LHCN-M2 (cell line): ENCODE results near the gene NFIC. TPM values are rescaled to one million over a fixed set of nuclear protein-coding genes. Genes with fewer than 3 reads are reported as not detected.
"Not testable (repeated sequence)": the region's sequence is repeated elsewhere in the genome, so short reads cannot be mapped to it uniquely, and the experiment has no call there.

Experiments
- DNase-seq: peaks from one replicate; pipeline ENCODE4 v3.0.0-alpha.2; 2012; ENCODE audit warnings: low read depth
- total RNA-seq: library from RNA; depleted of rRNA; stranded (reverse); fragments of >200 nt; gene quantifications from 2 replicates; pipeline ENCODE4 v1.2.3, GENCODE V29; 2014

The NFIC gene
- total RNA-seq, 1 experiment from 2014 or later: 61.3 TPM

DNA sequence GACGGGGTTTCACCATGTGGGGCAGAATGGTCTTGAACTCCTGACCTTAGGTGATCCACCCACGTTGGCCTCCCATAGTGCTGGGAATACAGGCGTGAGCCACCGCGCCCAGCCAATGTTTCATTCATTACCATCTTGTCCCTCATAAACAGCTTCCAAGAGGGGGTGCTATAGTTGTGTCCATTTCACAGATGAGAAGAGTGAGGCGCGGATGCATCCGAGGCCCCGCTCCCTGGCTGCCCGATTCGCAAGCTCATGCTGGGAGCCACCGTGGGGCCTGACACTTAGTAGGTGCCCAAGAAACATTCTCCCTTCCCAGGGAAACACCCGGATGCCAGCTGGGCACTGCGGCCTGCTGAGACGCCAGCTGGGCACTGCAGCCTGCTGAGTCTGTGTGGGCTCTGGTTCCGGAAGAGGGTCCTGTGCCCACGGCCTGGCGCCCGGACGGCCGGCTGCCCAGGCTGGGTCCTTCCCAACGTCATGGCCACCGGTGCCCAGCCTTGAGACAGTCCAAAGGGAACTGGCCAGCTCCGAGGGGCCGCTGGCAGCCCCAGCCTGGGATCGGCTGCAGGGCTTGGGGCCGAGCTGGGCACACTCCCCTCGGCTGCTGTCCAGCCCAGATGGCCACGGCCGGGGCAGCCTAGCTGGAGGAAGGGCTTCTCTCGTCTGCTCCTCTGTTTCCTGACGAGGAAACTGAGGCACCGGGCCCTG lies 54.7 kb downstream of the NFIC start:
- no peak for DNase-seq

DNA sequence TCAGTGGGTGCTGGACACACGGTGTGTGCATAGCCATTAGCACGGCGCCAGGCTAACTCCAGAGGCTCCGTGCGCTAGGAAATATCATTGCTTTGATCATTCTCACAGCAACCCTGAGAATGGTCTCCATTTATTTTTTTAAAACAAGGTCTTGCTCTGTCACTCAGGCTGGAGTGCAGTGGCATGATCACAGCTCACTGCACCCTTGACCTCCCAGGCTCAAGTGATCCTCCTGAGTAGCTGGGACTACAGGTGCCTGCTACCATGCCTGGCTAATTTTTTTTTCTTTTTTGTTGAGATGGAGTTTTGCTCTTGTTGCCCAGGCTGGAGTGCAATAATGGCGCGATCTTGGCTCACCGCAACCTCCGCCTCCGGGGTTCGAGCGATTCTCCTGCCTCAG lies 55.3 kb downstream of the NFIC start:
- not testable (repeated sequence) for DNase-seq

DNA sequence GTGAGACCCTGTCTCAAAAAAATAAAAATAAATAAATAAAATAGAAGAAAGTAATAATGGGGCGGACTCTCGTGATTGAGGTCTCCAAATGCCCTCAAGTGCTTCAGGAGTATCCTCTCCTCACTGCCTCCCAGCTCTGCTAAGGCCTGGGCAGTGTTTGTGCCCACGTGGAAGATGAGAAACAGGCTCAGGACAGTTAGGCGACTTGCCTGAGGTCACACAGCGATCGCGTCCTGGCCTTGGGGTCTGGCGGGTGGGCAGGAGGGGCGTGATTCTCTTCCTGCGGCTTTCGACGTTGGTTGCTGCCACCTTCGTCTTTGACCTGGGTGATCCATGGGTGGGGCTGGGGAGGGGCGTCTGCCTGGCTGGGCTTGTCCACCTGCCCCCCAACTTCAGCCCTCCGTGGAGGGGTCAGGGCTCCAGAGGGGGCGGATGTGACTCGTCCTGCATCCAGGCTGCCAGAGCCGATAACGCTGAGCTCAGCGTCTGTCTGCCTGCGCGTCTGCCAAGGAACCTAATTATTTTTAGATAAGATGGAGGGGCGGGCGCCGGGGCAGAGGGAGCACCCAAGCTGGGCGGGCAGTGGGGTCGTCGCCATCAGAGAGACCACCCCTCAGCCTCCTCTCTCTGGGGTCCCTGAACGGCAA lies 56.9 kb downstream of the NFIC start:
- DNase-seq: no peak

DNA sequence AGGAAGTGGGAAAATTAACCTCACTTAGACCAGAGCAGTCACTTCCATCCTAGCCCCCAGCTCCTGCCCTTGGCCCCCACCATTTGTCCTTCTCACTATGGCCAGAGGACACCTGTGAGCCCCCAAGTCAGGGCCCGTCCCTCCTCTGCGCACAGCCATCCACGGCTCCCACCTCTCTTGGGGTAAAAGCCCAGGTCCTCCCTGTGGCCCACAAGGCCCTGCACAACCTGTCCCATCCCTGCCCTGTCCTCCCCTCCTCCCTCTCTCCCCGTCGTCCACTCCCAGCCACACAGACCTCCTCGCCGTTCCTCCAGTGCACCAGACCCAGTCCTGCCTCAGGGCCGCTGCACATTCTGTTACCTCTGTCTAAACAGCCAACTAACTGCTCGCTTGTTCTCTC lies 60.0 kb downstream of the NFIC start:
- no peak for DNase-seq

DNA sequence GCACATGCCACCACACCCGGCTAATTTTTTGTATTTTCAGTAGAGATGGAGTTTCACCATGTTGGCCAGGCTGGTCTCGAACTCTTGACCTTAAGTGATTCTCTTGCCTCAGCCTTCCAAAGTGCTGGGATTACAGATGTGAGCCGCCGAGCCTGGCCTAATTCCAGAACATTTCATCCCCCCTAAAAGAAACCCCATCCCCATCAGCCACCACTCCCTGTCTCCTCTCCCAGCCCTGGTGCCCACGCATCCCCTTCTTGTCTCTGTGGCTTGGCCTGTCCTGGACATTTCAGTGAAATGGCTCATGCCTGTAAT lies 63.9 kb downstream of the NFIC start:
- not testable (repeated sequence) for DNase-seq

DNA sequence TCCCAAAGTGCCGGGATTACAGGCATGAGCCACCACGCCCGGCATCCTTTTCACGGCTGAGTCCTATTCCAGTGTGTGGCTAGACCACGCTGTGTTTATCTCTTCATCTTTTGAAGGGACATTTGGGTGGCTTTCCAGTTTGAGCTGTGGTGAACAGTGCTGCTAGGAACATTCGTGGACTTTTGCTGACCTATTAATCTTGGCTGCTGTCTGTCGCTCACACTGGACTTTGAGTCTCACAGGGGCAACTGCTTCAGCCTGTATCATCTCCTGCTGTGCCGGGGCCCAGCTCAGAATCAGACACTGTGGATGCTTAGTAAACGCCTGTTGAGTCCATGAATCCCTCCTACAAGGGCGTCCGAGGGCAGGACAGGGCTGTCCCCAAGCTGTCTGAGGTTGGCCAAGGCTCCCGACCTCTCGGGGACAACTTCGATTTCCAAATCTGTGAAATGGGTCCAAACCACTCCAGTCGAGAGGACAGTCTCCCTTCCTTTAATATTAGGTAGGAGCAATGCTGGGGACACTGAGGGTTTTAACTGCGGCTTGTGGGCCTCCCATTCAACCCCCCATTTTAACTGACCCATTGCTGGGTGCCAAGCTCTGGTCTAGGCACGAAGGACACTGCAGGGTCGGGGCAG lies 65.5 kb downstream of the NFIC start:
- no peak for DNase-seq

- no peak for DNase-seq
Measured at GRCh38 chr19:3433313-3433712, 66.9 kb downstream of the NFIC start.

- no peak for DNase-seq
Measured at GRCh38 chr19:3433805-3434540, 67.6 kb downstream of the NFIC start.

GRCh38 chr19:3434630-3435553 lies 68.5 kb downstream of the NFIC start:
- peak; percentile 92 for DNase-seq

- DNase-seq: peak; percentile 33
Measured at GRCh38 chr19:3440082-3440481, 73.7 kb downstream of the NFIC start.

DNA sequence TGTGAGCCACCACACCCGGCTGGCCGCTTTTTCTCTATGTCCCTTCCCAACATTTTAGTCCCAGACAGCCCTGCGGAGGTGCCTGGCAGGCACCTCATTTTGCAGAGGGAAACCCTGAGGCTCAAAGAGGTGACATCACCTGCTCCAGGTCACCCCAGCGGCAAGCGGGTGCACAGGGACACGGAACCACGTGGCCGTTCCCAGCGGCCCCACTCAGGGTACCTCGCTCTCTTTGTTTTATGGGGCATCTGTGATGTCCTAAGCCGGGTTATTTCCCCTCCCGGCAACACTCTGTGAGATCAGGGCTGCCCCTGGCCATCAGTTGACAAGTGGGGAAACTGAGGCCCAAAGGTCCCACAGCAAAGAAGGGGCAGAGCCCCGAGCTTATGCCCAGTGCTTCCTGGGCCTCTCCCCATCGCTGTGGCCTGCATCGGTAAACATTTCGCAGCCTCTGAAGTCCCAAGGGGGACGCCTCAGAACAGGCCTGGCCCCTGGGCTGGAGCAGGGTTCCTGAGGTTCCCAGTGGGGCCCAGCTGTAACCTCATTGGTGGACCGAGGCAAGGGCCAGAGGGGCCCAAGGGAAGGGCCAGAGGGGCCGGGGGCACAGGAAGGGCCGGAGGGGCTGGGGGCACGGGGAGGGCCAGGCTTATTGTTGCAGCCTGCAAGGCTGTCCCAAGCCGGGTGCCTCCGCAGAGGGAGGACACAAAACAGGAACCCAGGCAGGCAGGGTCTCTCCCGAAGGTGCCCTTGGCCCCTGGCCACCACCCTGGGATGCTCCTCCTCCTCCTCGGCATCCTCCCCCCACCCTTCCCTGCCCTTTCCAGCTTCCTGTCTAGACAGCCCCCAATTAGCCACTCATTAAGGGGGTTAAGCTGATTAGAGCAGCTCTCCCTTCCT lies 75.0 kb downstream of the NFIC start:
- DNase-seq: no peak

GRCh38 chr19:3441986-3442329 lies 75.6 kb downstream of the NFIC start:
- no peak for DNase-seq

DNA sequence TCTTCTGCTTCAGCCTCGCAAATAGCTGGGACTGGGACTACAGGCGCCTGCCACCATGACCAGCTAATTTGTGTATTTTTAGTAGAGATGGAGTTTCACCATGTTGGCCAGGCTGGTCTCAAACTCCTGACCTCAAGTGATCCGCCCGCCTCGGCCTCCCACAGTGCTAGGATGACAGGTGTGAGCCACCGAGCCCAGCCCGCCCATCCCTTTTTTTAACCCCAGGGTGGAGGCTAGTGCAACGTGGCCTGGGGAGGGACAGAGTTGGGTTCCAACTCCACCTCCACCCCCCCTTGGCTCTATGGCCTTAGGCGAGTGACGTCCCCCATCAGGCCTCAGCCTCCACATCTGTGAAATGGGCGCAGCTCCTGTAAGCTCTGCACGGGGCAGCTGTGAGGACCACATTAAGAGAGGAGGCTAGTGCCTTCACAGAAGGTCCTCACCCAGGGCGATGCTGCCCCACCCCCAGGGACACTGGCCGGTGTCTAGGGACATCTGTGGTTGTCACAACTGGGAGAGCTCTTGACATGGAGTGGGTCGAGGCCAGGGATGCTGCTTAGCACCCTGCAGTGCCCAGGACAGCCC lies 76.2 kb downstream of the NFIC start:
- DNase-seq: no peak

DNA sequence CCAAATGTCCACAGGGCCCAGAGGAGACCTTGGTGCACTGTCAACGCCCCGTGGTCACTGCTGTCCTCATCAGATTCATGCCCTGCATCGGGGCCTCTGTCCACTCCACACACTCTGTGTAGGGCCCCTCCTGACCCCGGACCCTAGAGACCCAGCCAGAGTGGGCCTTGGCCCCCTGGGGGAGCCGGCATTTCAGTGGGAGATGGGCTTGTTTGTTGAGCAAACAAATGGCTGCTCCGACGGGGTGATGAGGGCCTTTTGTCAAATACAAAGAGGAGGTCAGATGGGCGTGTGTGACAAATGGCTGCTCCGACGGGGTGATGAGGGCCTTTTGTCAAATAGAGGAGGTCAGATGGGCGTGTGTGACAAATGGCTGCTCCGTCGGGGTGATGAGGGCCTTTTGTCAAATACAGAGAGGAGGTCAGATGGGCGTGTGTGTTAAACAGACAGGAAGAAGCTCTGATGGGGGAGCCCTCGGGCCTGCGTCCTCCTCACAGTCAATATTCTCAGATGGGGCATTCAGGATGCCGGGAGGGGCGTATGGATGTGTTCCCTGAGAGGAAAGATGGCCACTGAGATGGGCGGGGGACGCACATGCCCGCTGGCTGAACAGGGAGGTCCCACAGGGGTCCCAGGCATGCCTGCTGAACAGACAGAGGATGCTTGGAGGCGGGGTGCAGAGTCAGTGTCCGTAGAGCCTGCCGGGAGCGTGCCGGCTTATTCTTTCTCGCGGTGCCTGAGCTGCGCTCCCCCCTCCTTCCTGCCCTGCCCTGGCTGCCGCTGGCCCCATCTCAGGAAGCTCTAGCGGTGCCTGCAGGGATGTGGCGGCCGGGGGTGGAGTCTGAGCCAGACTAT lies 77.7 kb downstream of the NFIC start:
- DNase-seq: no peak

DNA sequence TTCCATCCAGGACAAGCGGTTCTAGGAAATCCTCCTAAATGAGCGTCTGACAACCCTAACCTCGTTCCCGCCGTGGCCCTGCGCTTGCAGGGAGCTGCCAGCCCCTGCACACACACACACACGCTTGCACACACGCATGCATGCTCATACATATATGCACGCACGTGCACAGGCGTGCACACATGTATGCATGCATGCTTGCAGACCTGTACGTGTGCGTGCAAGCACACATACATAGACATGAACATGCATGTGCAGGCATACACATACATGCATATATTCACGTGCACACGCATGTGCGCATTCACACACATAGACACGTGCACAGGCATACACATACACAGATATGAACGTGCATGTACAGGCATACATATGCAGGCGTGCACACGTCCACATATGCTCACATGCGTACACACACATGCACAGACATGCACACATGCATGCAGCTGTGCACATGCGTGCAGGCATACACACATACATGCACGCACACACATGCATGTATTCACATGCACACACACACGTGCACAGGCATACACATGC lies 78.4 kb downstream of the NFIC start:
- DNase-seq: no peak

GRCh38 chr19:3446657-3447056 lies 80.3 kb downstream of the NFIC start:
- not testable (repeated sequence) for DNase-seq

- no peak for DNase-seq
Measured at GRCh38 chr19:3448616-3449334, 82.4 kb downstream of the NFIC start.

DNA sequence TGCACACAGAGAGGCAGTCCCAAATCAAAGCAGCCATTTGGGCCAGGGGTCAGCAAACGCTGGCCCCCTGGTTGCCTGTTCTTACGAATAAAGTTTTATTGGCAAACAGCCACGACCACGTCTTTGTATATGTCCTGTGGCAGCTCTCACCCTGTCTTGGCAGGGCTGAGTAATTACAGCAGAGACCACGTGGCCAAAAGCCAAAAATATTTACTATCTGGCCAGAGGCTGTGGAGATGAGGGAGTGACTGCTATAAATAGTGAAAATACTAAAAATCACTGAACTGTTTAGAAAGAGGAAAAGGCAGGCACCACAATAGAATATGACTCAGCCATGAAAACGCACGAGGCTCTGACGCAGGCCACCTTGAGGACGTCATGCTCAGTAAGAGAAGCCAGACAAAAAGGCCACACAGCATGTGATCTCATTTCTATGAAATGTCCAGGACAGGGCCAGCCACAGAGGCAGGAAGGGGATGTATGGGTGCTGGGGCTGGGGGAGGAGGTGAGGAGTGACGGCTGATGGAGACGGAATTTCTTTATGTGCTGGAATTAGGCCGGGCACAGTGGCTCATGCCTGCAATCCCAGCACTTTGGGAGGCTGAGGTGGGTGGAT lies 84.5 kb downstream of the NFIC start:
- DNase-seq: peak; percentile 98
